ENCODE results near the gene DUSP8.
A peak's percentile ranks its signal among the peaks of the same experiment; 100 is the strongest.

Gene DUSP8

GRCh38 chr11:1567052-1567720 lies 4.9 kb downstream of the DUSP8 start:
- no peak overlapping the region for H3K27ac ChIP-seq
- DNase-seq (ENCODE audit: low read depth, low spot score): no peak

- no peak overlapping the region for H3K27ac ChIP-seq
- no peak for DNase-seq (ENCODE audit: low read depth, low spot score)
Measured at GRCh38 chr11:1566381-1567051, 5.6 kb downstream of the DUSP8 start.

- no peak for DNase-seq (ENCODE audit: low read depth, low spot score)
- no peak overlapping the region for H3K27ac ChIP-seq
Measured at GRCh38 chr11:1565904-1566247, 6.2 kb downstream of the DUSP8 start.

GRCh38 chr11:1565173-1565903 lies 6.7 kb downstream of the DUSP8 start:
- H3K27ac ChIP-seq: no peak overlapping the region
- DNase-seq (ENCODE audit: low read depth, low spot score): no peak

- DNase-seq (ENCODE audit: low read depth, low spot score): no peak
- H3K27ac ChIP-seq: no peak overlapping the region
Measured at GRCh38 chr11:1564535-1565172, 7.4 kb downstream of the DUSP8 start.

- no peak overlapping the region for H3K27ac ChIP-seq
- DNase-seq (ENCODE audit: low read depth, low spot score): no peak
Measured at GRCh38 chr11:1563697-1564534, 8.2 kb downstream of the DUSP8 start.

GRCh38 chr11:1563149-1563638 lies 8.9 kb downstream of the DUSP8 start:
- DNase-seq (ENCODE audit: low read depth, low spot score): no peak
- H3K27ac ChIP-seq: no peak overlapping the region

GRCh38 chr11:1562469-1563148 lies 9.5 kb downstream of the DUSP8 start:
- H3K27ac ChIP-seq: no peak overlapping the region

GRCh38 chr11:1561955-1562354 lies 10.1 kb downstream of the DUSP8 start:
- no peak for DNase-seq (ENCODE audit: low read depth, low spot score)

More at GRCh38 chr11:1562469-1563148, 9.5 kb downstream of the DUSP8 start:
- DNase-seq (ENCODE audit: low read depth, low spot score): no peak

GRCh38 chr11:1561266-1561665 lies 10.8 kb downstream of the DUSP8 start:
- no peak overlapping the region for H3K27ac ChIP-seq
- DNase-seq (ENCODE audit: low read depth, low spot score): no peak

More at GRCh38 chr11:1561955-1562354, 10.1 kb downstream of the DUSP8 start:
- H3K27ac ChIP-seq: no peak overlapping the region

GRCh38 chr11:1560649-1561251 lies 11.3 kb downstream of the DUSP8 start:
- no peak overlapping the region for H3K27ac ChIP-seq
- no peak for DNase-seq (ENCODE audit: low read depth, low spot score)

GRCh38 chr11:1560002-1560648 lies 11.9 kb downstream of the DUSP8 start:
- peak overlapping the region; percentile 70 for H3K27ac ChIP-seq
- no peak for DNase-seq (ENCODE audit: low read depth, low spot score)

- DNase-seq (ENCODE audit: low read depth, low spot score): no peak
- peak overlapping the region; percentile 70 for H3K27ac ChIP-seq
Measured at GRCh38 chr11:1559111-1559951, 12.7 kb downstream of the DUSP8 start.

- DNase-seq (ENCODE audit: low read depth, low spot score): no peak
- peak overlapping the region; percentile 70 for H3K27ac ChIP-seq
Measured at GRCh38 chr11:1558775-1559110, 13.3 kb downstream of the DUSP8 start.

- peak overlapping the region; percentile 70 for H3K27ac ChIP-seq
- DNase-seq (ENCODE audit: low read depth, low spot score): no peak
Measured at GRCh38 chr11:1557904-1558774, 13.9 kb downstream of the DUSP8 start.

GRCh38 chr11:1557051-1557884 lies 14.8 kb downstream of the DUSP8 start:
- no peak overlapping the region for H3K27ac ChIP-seq
- DNase-seq (ENCODE audit: low read depth, low spot score): no peak

Measured in epithelial cell of prostate (primary cell).